Mucosa of rectum (tissue), 2 donors: ENCODE results near the gene UNC13D.

ENCODE experiments used
- H3K27ac ChIP-seq, 2 donors: one replicate each; pipeline ENCODE4 v1.7.0; 2013; ENCODE audit warnings: inconsistent platforms in 2 of 2, low read depth in 2 of 2, low read length in 2 of 2
- H3K27me3 ChIP-seq, 2 donors: one replicate each; pipeline ENCODE4 v1.7.0; 2013; ENCODE audit warnings: low read length in 2 of 2; ENCODE audit not compliant: control insufficient read depth in 2 of 2, insufficient read depth in 2 of 2
- H3K36me3 ChIP-seq, 2 donors: one replicate each; pipeline ENCODE4 v1.7.0; 2013; ENCODE audit warnings: low read length in 2 of 2; ENCODE audit not compliant: control insufficient read depth in 2 of 2, insufficient read depth in 2 of 2
- H3K4me1 ChIP-seq, 2 donors: one replicate each; pipeline ENCODE4 v1.7.0; 2013; ENCODE audit warnings: low read length in 2 of 2, mild to moderate bottlenecking in 1 of 2; ENCODE audit not compliant: control insufficient read depth in 2 of 2, insufficient read depth in 2 of 2
- H3K4me3 ChIP-seq, 2 donors: one replicate each; pipeline ENCODE4 v1.7.0; 2013; ENCODE audit warnings: low read length in 2 of 2
- H3K9ac ChIP-seq, 2 donors: one replicate each; pipeline ENCODE4 v1.7.0; 2013; ENCODE audit warnings: low read length in 2 of 2, low read depth in 1 of 2, mild to moderate bottlenecking in 1 of 2
- H3K9me3 ChIP-seq, 2 donors: one replicate each; pipeline ENCODE4 v1.7.0; 2013; ENCODE audit warnings: low read length in 2 of 2; ENCODE audit not compliant: control insufficient read depth in 2 of 2
- donor health status: healthy.
- donor health status: Normal muscosa, but diverticular disease.

Gene UNC13D

GRCh38 chr17:75844530-75845057 is 390 bp upstream of the UNC13D start:
- Histone ChIP-seq H3K9ac (peak overlapping the region; percentile 75 to 76), H3K27ac (peak overlapping the region; percentile 86 to 87), H3K27me3 (no peaks in the 10 kb centered on the region), H3K4me1 (peaks cover 18 to 35% of the 10 kb centered on the region in 2 donors), H3K4me3 (peak overlapping the region; percentile 58 to 68), H3K9me3 (no peaks in the 10 kb centered on the region), H3K36me3 (peaks cover 29 to 33% of the 10 kb centered on the region in 2 donors)

- H3K27me3 ChIP-seq: no peaks in the 10 kb centered on the region
- peak overlapping the region; percentile 4 to 68 for H3K4me3 ChIP-seq
- peak overlapping the region; percentile 56 to 65 for H3K9ac ChIP-seq
- no peaks in the 10 kb centered on the region for H3K9me3 ChIP-seq
- peaks cover 18 to 35% of the 10 kb centered on the region in 2 donors for H3K4me1 ChIP-seq
- H3K27ac ChIP-seq: peak overlapping the region; percentile 86 to 87
- peaks cover 17 to 20% of the 10 kb centered on the region in 2 donors for H3K36me3 ChIP-seq
Observed at GRCh38 chr17:75842963-75843576, 1.1 kb downstream of the UNC13D start.

DNA sequence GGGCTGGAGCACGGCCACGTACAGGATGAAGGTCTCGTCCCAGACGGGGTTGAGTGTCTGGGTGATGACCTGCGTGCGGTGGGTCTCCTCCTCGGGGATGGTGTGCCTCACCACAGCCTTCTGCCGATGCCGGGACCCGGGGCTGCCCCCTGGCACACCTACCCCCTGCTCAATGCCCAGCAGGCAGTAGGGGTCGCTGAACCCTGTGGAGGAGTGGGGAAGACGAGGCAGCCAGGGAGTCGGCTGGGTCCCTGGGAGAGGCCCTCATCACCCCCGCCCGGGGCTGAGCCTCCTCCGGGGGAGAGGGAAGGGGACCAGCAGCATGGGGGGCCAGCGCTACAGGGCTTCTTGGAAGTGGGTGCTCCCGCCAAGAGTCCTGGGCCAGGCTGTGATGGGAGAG is 1.8 kb downstream of the UNC13D start:
- Histone ChIP-seq H3K9me3 (no peaks in the 10 kb centered on the region), H3K4me1 (peaks cover 18 to 34% of the 10 kb centered on the region in 2 donors), H3K4me3 (no peak overlapping the region), H3K9ac (no peak overlapping the region), H3K27ac (no peak overlapping the region), H3K27me3 (no peaks in the 10 kb centered on the region), H3K36me3 (peaks cover 12 to 14% of the 10 kb centered on the region in 2 donors)

- H3K27ac ChIP-seq: no peak overlapping the region
- H3K4me3 ChIP-seq: no peak overlapping the region
- H3K9me3 ChIP-seq: no peaks in the 10 kb centered on the region
- H3K36me3 ChIP-seq: peaks cover 3 to 4% of the 10 kb centered on the region in 2 donors
- H3K4me1 ChIP-seq: peaks cover 13 to 19% of the 10 kb centered on the region in 2 donors
- H3K27me3 ChIP-seq: no peaks in the 10 kb centered on the region
- no peak overlapping the region for H3K9ac ChIP-seq
Observed at GRCh38 chr17:75840799-75841164, 3.4 kb downstream of the UNC13D start.

DNA sequence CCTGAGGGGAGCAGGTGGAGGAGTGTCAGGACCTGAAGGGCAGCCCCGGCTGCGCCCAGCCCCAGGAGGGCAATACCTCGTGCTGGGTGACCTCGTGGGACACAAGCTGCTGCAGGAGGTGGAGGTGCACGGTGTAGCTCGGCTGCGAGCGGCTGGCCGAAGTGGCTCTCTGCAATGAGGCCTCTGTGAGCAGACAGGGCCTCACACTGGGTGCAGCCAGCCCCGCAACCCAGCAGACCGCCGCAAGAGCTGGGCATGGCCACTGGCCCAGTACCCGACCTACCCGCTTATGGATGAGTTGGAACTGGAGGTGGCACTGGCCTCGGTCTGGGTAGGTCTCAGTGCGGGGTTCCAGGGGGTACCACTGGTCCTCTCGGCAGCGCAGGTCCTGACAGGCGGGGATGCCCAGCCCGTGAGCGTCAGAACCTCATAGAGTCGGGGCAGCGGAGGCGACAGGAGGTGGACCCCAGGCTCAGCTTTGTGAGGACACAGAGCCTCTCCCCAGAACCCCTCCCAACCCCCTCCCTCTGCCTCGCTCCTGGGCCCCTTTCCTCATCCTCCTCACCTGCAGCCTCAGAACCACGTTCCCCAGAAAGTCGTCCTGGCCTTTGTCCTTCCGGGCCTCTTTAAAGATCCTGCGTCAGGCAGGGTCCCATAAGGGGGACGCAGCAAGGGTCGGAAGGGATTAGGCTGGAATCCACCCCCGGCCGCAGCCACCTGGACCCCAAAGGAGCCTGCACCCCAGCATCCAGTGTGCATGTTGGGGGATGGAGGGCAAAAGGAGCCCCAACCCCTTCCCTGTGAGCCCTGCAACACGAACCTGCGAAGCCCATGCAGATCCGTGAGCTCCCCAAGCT is 4.0 kb downstream of the UNC13D start:
- H3K4me3 ChIP-seq: no peak overlapping the region
- H3K27ac ChIP-seq: no peak overlapping the region
- no peak overlapping the region for H3K9ac ChIP-seq
- H3K36me3 ChIP-seq: peaks cover 4 to 6% of the 10 kb centered on the region in 2 donors
- H3K27me3 ChIP-seq: no peaks in the 10 kb centered on the region
- peaks cover 7 to 13% of the 10 kb centered on the region in 2 donors for H3K4me1 ChIP-seq
- H3K9me3 ChIP-seq: no peaks in the 10 kb centered on the region

DNA sequence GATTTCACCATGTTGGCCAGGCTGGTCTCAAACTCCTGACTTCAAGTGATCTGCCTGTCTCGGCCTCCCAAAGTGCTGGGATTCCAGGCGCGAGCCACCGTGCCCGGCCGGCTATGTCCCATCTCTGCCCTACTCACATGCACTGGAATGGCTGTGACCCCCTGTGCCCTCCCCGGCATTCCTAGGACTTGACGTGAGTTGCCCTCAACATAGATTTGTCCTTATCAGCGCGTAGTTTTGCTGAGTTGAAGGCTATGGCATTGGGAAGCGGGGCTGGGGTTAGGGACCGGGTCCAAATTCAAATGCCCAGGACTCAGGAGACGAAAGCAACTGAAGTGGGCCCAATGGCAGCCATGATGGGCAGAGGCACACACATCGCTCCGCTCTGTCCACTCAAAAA is 5.8 kb downstream of the UNC13D start:
- H3K4me1 ChIP-seq: peaks cover 4 to 6% of the 10 kb centered on the region in 2 donors
- H3K27me3 ChIP-seq: no peaks in the 10 kb centered on the region
- H3K9me3 ChIP-seq: no peaks in the 10 kb centered on the region
- H3K4me3 ChIP-seq: no peak overlapping the region
- H3K27ac ChIP-seq: no peak overlapping the region
- H3K9ac ChIP-seq: no peak overlapping the region
- peaks cover 4 to 14% of the 10 kb centered on the region in 2 donors for H3K36me3 ChIP-seq

DNA sequence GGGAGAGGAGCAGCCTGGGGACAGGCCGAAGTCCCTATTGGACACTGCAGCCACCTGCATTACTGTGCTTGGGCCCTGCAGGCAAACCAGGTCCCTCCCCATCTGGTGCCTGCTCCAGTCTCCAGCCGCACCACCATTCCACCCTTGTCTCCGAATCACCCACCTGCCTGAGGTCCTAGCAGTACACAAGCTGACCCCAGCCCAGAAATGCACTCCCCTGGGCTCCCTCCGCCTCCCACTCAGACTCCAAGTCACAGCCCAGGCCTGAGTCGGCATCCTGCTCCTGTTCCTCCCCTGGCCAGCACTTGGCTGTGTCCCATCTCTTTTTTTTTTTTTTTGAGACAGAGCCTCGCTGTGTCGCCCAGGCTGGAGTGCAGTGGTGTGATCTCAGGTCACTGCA is 6.3 kb downstream of the UNC13D start:
- H3K9ac ChIP-seq: no peak overlapping the region
- H3K4me3 ChIP-seq: no peak overlapping the region
- peaks cover 4 to 10% of the 10 kb centered on the region in 2 donors for H3K4me1 ChIP-seq
- H3K9me3 ChIP-seq: no peaks in the 10 kb centered on the region
- peaks cover 4 to 16% of the 10 kb centered on the region in 2 donors for H3K36me3 ChIP-seq
- H3K27ac ChIP-seq: no peak overlapping the region
- no peaks in the 10 kb centered on the region for H3K27me3 ChIP-seq

DNA sequence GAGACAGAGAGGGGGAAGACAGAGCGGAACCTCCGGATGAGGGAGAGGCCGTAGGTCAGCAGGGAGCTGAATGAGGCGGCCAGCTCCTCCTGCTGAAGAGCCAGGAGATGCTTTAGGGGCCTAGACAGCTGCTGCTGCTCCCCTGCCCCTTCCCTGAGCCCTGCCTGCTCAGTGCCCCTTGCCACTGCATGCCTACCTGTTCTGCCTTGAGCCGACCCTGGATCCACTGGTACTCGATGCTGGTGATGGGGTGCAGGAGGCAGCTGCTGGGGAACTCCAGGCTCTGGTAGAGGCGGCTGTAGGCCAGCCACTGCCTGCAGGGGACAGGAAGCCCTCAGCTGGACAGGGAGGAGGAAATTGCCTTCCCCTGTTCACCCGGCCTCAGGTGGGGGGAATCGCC is 7.6 kb downstream of the UNC13D start:
- Histone ChIP-seq H3K9me3 (no peaks in the 10 kb centered on the region), H3K36me3 (peaks cover 4 to 16% of the 10 kb centered on the region in 2 donors), H3K4me1 (peaks cover 4 to 13% of the 10 kb centered on the region in 2 donors), H3K9ac (no peak overlapping the region), H3K27me3 (no peaks in the 10 kb centered on the region), H3K4me3 (no peak overlapping the region), H3K27ac (no peak overlapping the region)

GRCh38 chr17:75835654-75835987 is 8.6 kb downstream of the UNC13D start:
- H3K27ac ChIP-seq: no peak overlapping the region
- no peak overlapping the region for H3K4me3 ChIP-seq
- H3K9ac ChIP-seq: no peak overlapping the region
- peaks cover 2 to 17% of the 10 kb centered on the region in 2 donors for H3K36me3 ChIP-seq
- no peaks in the 10 kb centered on the region for H3K9me3 ChIP-seq
- H3K4me1 ChIP-seq: peaks cover 9 to 15% of the 10 kb centered on the region in 2 donors
- H3K27me3 ChIP-seq: no peaks in the 10 kb centered on the region

DNA sequence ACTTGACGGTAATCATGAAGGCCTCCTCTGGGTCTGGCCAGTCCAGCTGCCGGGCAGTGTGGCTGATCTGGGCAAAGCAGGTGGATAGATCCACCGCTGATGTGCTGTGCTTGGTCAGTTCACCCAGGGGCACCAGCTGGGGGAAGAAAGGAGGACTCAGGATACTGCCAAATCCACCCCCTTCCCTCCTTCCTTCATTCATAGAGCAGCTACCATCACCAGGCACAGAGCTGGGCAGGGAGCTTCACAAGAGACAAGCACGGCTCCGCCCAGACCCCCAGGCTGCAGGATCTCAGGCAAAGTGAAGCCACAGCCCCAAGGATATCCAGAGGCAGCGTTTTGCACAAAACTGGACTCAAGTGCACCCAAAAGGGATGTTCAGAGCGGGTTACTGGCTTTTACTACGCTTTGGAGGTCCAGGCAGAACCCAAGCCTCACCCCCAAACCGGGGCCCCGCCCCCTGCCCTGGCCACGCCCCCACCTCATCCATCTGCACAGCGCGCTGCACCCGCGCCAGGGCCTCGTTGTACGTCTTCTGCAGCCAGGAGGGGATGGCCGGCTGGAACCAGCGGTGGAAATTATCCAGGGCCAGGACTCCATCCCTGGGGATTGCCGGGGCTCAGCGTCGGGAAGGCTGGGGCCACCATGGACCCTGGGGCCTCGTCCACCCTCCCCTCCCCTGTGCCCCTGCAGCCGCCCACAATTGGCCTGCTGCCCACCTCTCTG is 9.1 kb downstream of the UNC13D start:
- no peaks in the 10 kb centered on the region for H3K9me3 ChIP-seq
- H3K9ac ChIP-seq: no peak overlapping the region
- H3K27ac ChIP-seq: no peak overlapping the region
- peaks cover 13 to 20% of the 10 kb centered on the region in 2 donors for H3K4me1 ChIP-seq
- no peaks in the 10 kb centered on the region for H3K27me3 ChIP-seq
- H3K4me3 ChIP-seq: no peak overlapping the region
- peaks cover 0 to 20% of the 10 kb centered on the region in 2 donors for H3K36me3 ChIP-seq
